ENCODE measurements around the gene PDE6B. TPM values are rescaled to one million over a fixed set of nuclear protein-coding genes. Genes with fewer than 3 reads are reported as not detected.

Gene PDE6B
- total RNA-seq, 2 experiments from 2014 or later = 11.4 to 13.9 TPM

DNA sequence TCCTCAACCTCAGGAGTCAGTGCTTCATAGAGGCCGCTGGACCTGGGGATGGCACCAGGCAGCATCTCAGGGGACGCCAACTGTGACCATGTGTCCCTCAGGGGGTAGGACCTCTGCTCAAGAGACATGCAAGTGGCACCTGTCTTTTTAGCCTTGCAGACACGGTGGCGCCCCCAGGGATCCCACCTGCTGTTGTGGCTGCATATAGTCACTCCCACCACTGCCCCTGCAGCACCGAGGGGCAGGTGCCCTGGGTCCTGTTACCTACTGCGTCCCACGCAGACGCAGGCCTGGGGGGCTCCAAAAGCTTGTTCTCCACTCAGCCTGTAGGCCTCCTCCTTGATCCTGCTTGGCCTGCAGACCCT, 51.5 kb downstream of the PDE6B start:
- Mint-ChIP-seq H3K4me1 (ENCODE audit: low read depth) (peaks cover 20% of the 10 kb centered on the region), H3K36me3 (ENCODE audit: low read depth) (peaks cover 9% of the 10 kb centered on the region), H3K27me3 (no peaks in the 10 kb centered on the region), H3K9me3 (no peaks in the 10 kb centered on the region), H3K4me3 (no peak overlapping the region), H3K27ac (no peak overlapping the region)
- intact Hi-C loops (cut with micrococcal nuclease) = no loop called here
- DNase-seq (no peak), ATAC-seq (no peak)
- CTCF ChIA-PET = no interaction called here
- TF ChIP-seq CTCF (IDR thresholded peaks at IDR 0.05) = no peak
- POLR2A ChIA-PET = no interaction called here

DNA sequence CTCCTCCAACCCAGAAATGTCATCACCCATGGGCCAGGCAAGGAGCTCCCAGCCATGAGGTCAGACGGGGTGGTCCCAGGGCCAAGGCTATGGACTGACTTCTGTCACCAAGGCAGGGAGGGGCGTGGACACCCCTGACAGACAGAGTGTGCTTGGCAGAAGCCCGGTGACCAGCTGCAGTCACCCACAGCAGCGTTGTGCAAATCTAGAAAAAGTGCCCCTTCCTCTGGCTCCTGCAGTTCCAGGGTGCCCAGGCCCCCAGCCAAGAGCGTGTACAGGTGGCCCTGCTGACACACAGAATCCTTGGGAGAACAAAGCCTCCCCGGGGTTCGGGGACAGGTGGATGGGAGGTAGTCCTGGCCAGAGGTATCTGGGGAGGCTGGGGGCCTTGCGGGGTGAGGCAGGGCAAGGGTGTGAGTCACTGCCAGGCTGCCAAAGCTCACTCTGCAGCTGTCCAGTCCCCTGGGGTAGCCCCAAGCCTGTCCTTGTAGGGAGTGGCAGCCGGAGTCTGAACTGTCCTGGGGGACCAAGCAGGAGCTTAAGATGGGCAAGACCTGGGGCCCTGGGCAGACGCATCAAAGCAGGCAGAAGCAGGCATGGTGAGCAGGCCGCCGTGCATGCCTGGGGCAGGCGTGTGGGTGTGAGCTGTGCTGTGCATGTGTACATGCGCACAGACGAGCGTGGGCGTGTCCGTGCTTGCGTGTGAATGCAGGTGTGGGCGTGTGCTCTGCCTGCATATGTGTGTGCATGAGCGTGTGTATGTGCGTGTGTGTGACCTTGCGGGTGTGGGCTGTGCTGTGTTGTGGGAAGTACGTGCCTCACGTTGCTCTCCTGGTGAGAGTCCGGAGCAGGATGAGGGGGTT, 52.3 kb downstream of the PDE6B start:
- ChIA-PET POLR2A (interaction anchor here (1.4 kb wide), 1 partner anchor 13 kb away, joined by 4 read pairs; no protein-coding TSS in a partner anchor), CTCF (no interaction called here)
- Mint-ChIP-seq H3K27ac (no peak overlapping the region), H3K4me1 (ENCODE audit: low read depth) (peaks cover 20% of the 10 kb centered on the region), H3K4me3 (no peak overlapping the region), H3K36me3 (ENCODE audit: low read depth) (peaks cover 6% of the 10 kb centered on the region), H3K27me3 (no peaks in the 10 kb centered on the region), H3K9me3 (no peaks in the 10 kb centered on the region)
- DNase-seq (peak; percentile 38), ATAC-seq (no peak)
- intact Hi-C loops (cut with micrococcal nuclease) = no loop called here
- no peak for TF ChIP-seq CTCF (IDR thresholded peaks at IDR 0.05)

DNA sequence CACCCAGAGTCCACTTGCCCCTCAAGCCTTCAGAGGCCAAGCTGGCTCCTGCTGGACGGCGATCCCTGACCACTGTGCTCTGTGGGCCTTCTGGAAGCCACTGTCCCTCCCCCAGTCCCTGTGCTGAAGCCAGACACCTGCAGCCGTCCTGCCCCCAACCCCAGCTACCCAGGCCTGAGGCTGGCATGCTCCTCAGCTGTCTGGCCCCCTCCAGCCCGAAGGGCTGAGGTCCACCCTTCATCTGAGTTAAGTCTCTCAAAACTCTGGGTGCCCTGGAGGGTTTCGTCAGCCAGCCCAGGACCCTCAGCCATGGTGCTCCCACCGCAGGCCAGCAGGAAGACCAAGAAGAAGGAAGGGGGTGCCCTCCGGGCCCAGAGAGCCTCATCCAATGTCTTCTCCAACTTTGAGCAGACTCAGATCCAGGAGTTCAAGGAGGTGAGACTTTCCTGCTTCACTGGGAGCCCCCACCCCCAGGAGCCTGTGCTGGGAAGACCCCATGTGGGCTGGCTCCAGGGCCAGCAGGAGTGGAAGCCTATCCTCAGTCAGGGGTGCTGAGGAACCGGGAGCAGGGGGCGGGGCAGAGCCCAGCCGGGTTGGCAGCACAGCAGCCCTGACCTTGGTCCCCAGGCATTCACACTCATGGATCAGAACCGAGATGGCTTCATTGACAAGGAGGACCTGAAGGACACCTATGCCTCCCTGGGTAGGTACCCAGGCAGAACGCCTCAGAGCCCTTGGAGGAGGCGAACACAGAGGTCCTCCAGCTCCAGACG, 53.1 kb downstream of the PDE6B start:
- peaks cover 14% of the 10 kb centered on the region for H3K4me1 Mint-ChIP-seq (ENCODE audit: low read depth)
- CTCF ChIA-PET = no interaction called here
- TF ChIP-seq CTCF (IDR thresholded peaks at IDR 0.05) = no peak
- H3K9me3 Mint-ChIP-seq = no peaks in the 10 kb centered on the region
- DNase-seq (no peak), ATAC-seq (no peak)
- POLR2A ChIA-PET = interaction anchor here (1.4 kb wide), 1 partner anchor 12 kb away, joined by 4 read pairs; no protein-coding TSS in a partner anchor
- no peak overlapping the region for H3K27ac Mint-ChIP-seq
- H3K36me3 Mint-ChIP-seq (ENCODE audit: low read depth) = no peaks in the 10 kb centered on the region
- H3K27me3 Mint-ChIP-seq = no peaks in the 10 kb centered on the region
- no peak overlapping the region for H3K4me3 Mint-ChIP-seq
- intact Hi-C loops (cut with micrococcal nuclease) = no loop called here

- H3K27me3 Mint-ChIP-seq = no peaks in the 10 kb centered on the region
- no peak overlapping the region for H3K4me3 Mint-ChIP-seq
- no peaks in the 10 kb centered on the region for H3K36me3 Mint-ChIP-seq (ENCODE audit: low read depth)
- ATAC-seq (no peak), DNase-seq (no peak)
- no peak overlapping the region for H3K27ac Mint-ChIP-seq
- no peak for TF ChIP-seq CTCF (IDR thresholded peaks at IDR 0.05)
- ChIA-PET POLR2A (interaction anchor here (1.0 kb wide), 1 partner anchor 15 kb away, joined by 4 read pairs; no protein-coding TSS in a partner anchor), CTCF (no interaction called here)
- H3K4me1 Mint-ChIP-seq (ENCODE audit: low read depth) = peaks cover 14% of the 10 kb centered on the region
- H3K9me3 Mint-ChIP-seq = no peaks in the 10 kb centered on the region
- intact Hi-C loops (cut with micrococcal nuclease) = no loop called here
Observed at GRCh38 chr4:679104-679481, 53.7 kb downstream of the PDE6B start.

DNA sequence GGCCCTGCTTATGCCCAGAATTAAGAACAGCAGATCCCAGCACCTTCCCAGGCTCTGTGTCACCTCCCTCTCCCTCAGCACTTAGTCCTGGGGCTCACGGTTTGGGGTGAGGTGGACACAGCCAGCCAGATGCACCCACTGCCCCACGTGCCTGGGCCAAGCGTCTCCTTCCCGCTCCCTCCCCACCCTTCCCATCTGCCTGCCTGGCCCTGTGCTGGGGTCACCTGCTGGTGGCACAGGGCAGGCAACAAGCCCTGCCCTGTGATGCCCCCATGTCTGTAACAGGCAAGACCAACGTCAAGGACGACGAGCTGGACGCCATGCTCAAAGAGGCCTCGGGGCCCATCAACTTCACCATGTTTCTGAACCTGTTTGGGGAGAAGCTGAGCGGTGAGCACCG, 54.3 kb downstream of the PDE6B start:
- Mint-ChIP-seq H3K9me3 (no peaks in the 10 kb centered on the region), H3K4me1 (ENCODE audit: low read depth) (peaks cover 14% of the 10 kb centered on the region), H3K4me3 (no peak overlapping the region), H3K36me3 (ENCODE audit: low read depth) (no peaks in the 10 kb centered on the region), H3K27ac (no peak overlapping the region), H3K27me3 (no peaks in the 10 kb centered on the region)
- no peak for DNase-seq
- intact Hi-C loops (cut with micrococcal nuclease) = no loop called here
- CTCF ChIA-PET = no interaction called here
- no peak for TF ChIP-seq CTCF (IDR thresholded peaks at IDR 0.05)
- POLR2A ChIA-PET = interaction anchor here (1.0 kb wide), 1 partner anchor 16 kb away, joined by 4 read pairs; no protein-coding TSS in a partner anchor
- ATAC-seq = no peak
